Endothelial cell (in vitro differentiated cells): Measurements from ENCODE around the gene HSD17B3. TPM values are rescaled to one million over a fixed set of nuclear protein-coding genes. Genes with fewer than 3 reads are reported as not detected.
A peak's percentile ranks its signal among the peaks of the same experiment; 100 is the strongest.

ENCODE experiments used
- DNase-seq: peaks from one replicate; pipeline ENCODE4 v3.0.0; 2021; ENCODE audit warnings: low spot score
- H3K27ac Mint-ChIP-seq: one replicate; pipeline ENCODE4 v1.8.0; 2021; ENCODE audit warnings: mixed read lengths, inconsistent platforms; ENCODE audit not compliant: unreplicated experiment
- H3K27me3 Mint-ChIP-seq: one replicate; pipeline ENCODE4 v1.8.0; 2021; ENCODE audit warnings: mild to moderate bottlenecking, moderate library complexity, mixed read lengths, inconsistent platforms; ENCODE audit not compliant: unreplicated experiment
- H3K36me3 Mint-ChIP-seq: one replicate; pipeline ENCODE4 v1.8.0; 2021; ENCODE audit warnings: mild to moderate bottlenecking, low read depth, mixed read lengths, inconsistent platforms; ENCODE audit not compliant: unreplicated experiment
- H3K4me1 Mint-ChIP-seq: one replicate; pipeline ENCODE4 v1.8.0; 2021; ENCODE audit warnings: mild to moderate bottlenecking, mixed read lengths, inconsistent platforms; ENCODE audit not compliant: unreplicated experiment
- H3K4me3 Mint-ChIP-seq: one replicate; pipeline ENCODE4 v1.8.0; 2021; ENCODE audit warnings: mild to moderate bottlenecking, mixed read lengths, inconsistent platforms; ENCODE audit not compliant: unreplicated experiment
- H3K9me3 Mint-ChIP-seq: one replicate; pipeline ENCODE4 v1.8.0; 2021; ENCODE audit warnings: mixed read lengths, inconsistent platforms; ENCODE audit not compliant: unreplicated experiment
- total RNA-seq: library from RNA; stranded (reverse); fragmentation: NEBNext Ultra II Directional; extraction: Animal tissue kit (Norgen Biotek cat#: 25700); gene quantifications from one replicate; pipeline ENCODE4 v1.2.1, GENCODE V29; 2021; ENCODE audit not compliant: unreplicated experiment
- TF ChIP-seq, protein P1 (sequence below): fragments of 200-600 bp; sonication (generic); IDR thresholded peaks from one replicate; pipeline ENCODE4 v1.5.0; 2021; ENCODE audit warnings: antibody characterized with exemption; ENCODE audit not compliant: unreplicated experiment

HSD17B3 gene
- total RNA-seq, 1 donor from 2014 or later, result not detected

DNA sequence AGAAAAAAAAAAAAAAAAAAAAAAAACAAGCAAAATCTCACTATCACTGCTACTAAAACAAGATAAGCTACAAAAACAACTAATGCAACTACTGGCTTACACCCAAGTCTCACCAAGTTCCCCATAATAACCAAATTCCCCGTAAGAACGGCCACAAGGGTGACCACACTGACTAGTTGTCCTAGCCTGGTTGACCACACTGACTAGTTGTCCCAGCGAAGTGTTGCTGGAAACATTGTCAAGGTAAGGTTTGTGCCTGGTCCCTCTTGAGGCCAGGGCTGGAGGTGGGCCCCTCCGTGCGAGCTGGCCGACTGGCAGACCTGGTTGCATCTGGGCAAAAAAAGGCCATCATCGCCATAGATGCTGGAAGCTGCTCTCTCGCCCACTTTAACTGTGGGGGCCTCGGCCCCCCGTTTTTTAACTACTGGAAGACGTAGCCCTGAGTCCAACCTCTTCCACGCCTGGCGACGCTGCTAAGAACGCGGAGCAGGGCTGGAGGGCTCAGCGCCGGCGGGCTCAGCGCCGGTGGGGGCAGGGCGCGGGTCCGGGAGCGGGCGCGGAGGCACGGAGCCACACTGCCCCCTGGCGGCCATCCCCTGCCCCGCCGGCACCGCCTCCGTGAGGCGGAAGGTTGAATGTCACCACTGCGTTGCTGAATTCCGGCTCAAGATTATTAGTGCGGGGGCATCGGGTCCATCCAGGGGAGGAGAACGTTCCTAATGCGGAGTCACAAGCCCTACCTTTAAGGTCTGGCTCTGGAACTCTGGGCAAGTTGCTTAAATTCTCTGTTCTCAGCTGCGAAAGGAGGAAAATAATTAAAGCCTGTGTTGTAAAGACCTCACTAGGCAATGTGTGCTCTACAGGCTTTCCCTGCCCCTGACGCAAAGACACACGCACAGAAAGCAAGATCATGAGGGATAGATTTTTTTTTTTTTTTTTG lies 84.0 kb downstream of the HSD17B3 start:
- peak; percentile 90 for DNase-seq
- Mint-ChIP-seq H3K27me3 (peaks cover 4% of the 10 kb centered on the region), H3K9me3 (no peaks in the 10 kb centered on the region), H3K27ac (no peak overlapping the region), H3K4me1 (peaks cover 19% of the 10 kb centered on the region), H3K4me3 (peak overlapping the region; percentile 75), H3K36me3 (no peaks in the 10 kb centered on the region)
- TF ChIP-seq, protein P1, sequence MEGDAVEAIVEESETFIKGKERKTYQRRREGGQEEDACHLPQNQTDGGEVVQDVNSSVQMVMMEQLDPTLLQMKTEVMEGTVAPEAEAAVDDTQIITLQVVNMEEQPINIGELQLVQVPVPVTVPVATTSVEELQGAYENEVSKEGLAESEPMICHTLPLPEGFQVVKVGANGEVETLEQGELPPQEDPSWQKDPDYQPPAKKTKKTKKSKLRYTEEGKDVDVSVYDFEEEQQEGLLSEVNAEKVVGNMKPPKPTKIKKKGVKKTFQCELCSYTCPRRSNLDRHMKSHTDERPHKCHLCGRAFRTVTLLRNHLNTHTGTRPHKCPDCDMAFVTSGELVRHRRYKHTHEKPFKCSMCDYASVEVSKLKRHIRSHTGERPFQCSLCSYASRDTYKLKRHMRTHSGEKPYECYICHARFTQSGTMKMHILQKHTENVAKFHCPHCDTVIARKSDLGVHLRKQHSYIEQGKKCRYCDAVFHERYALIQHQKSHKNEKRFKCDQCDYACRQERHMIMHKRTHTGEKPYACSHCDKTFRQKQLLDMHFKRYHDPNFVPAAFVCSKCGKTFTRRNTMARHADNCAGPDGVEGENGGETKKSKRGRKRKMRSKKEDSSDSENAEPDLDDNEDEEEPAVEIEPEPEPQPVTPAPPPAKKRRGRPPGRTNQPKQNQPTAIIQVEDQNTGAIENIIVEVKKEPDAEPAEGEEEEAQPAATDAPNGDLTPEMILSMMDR, result peak; percentile 99

DNA sequence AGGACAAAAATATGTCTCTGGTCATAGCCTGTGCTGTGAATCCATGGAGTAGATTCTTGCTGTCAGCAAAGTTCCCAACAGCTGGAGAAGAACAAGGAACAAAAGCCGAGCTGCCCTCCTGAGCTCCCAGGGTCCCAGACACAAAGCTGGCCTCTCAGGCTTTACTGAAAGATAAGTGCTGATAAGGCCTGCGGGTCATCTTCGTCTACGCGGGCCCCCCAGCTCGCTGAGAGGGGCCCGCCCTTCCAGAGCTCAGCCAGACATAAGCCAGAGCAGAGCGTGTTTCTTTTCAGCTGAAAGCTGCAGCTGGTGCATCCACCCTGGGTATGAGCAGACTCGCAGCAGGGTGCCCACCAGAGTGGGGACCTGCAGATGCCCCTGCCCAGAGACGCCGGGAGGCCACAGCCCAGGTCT lies 84.7 kb downstream of the HSD17B3 start:
- Mint-ChIP-seq H3K4me3 (no peak overlapping the region), H3K27ac (peak overlapping the region; percentile 5)

DNA sequence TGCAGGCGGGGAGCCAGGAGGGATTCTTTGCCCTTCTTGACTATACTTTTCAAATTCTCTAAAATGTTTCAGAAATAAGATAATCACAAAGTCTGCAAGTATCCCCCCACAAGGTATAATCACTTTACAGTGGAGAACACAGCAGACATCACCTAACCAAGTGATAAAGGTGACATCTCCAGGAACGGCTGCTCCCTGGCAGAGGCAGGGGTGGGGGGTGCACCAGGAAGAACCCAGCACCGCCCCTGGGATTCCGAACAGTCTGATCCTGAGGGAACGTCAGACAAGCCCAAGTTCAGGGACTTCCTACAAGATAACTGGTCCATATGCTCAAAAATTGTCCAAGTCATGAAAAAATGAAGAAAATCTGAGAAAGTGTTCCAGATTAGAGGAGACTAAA lies 85.4 kb downstream of the HSD17B3 start:
- Mint-ChIP-seq H3K27me3 (peaks cover 4% of the 10 kb centered on the region), H3K4me1 (peaks cover 19% of the 10 kb centered on the region), H3K4me3 (no peak overlapping the region), H3K9me3 (no peaks in the 10 kb centered on the region), H3K36me3 (no peaks in the 10 kb centered on the region), H3K27ac (peak overlapping the region; percentile 24)
- no peak for DNase-seq
- TF ChIP-seq, protein P1, result no peak

More for the DNA sequence above, 84.7 kb downstream of the HSD17B3 start:
- DNase-seq, result no peak
- no peaks in the 10 kb centered on the region for H3K9me3 Mint-ChIP-seq
- no peaks in the 10 kb centered on the region for H3K36me3 Mint-ChIP-seq
- H3K4me1 Mint-ChIP-seq, result peaks cover 19% of the 10 kb centered on the region
- TF ChIP-seq, protein P1, result no peak
- H3K27me3 Mint-ChIP-seq, result peaks cover 4% of the 10 kb centered on the region

DNA sequence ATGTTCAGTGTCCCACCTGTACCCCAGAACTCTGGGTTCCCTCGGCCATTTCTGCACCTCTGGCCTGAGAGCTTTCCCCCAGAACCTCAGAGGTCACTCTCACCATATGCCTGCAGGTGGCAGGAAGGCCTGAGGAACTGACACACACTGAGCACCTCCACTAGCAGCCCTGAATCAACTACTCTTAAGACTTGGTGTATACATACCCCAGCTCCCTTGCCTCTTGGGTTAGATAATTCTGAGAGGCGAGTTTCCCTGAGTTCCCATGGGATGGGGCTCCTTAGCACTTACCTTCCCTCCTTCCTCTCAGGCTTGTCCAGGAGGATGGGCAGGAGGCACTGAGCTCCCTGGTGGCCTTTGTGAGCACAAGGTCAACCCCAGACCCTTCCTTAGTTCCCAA lies 86.1 kb downstream of the HSD17B3 start:
- Mint-ChIP-seq H3K27me3 (peaks cover 6% of the 10 kb centered on the region), H3K9me3 (no peaks in the 10 kb centered on the region), H3K4me3 (no peak overlapping the region), H3K36me3 (no peaks in the 10 kb centered on the region), H3K4me1 (peaks cover 19% of the 10 kb centered on the region), H3K27ac (no peak overlapping the region)
- TF ChIP-seq, protein P1, result no peak
- DNase-seq, result no peak

DNA sequence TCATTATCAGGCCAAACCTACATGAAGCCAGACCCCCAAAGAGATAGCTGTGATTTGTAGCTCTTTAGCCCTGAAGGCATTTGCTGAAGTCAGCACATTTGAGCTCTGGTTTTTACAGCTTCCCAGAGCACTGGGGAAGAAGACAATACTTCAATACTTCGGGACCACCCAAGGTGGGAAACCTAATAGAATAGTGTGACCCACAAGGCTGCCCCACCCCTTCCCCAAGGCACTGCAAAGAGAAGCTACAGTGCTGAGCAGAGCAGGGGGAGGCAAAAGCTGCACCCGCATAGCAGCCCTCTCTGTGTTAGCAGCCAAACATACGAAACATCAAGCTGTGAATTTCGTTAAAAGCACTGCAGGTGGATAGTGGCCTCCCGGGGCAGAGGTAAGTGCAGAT lies 87.3 kb downstream of the HSD17B3 start:
- DNase-seq, result no peak
- Mint-ChIP-seq H3K36me3 (no peaks in the 10 kb centered on the region), H3K4me3 (no peak overlapping the region), H3K9me3 (no peaks in the 10 kb centered on the region), H3K4me1 (peaks cover 19% of the 10 kb centered on the region), H3K27ac (no peak overlapping the region), H3K27me3 (peaks cover 3% of the 10 kb centered on the region)
- TF ChIP-seq, protein P1, result no peak
